PC-9 (cell line): Measurements from ENCODE around the gene CLCN3. TPM values are rescaled to one million over a fixed set of nuclear protein-coding genes. Genes with fewer than 3 reads are reported as not detected.

ENCODE experiments used
- BruUV-seq: library from RNA; stranded (reverse); fragments of 400-500 nt; replicated peaks from 2 replicates; lab custom pipeline; 2021; lab: Mats Ljungman, UMichigan
- CTCF ChIA-PET: fragments of 300-600 bp; sonication (Branson Sonifier 250); formaldehyde crosslinking; loops from one replicate; lab custom pipeline; 2022; ENCODE audit warnings: antibody characterized with exemption; lab: Charles Lee
- POLR2A ChIA-PET: fragments of 300-600 bp; sonication (Branson Sonifier 250); formaldehyde crosslinking; loops from one replicate; lab custom pipeline; 2022; ENCODE audit warnings: antibody characterized with exemption; ENCODE audit not compliant: unreplicated experiment; lab: Charles Lee
- DNase-seq, 2 experiments: peaks; one replicate each; pipeline versions ENCODE4 v3.0.0 to v3.0.0-alpha.2; 2015 to 2022; ENCODE audit warnings: mixed read lengths in 1 of 2
- H2AFZ ChIP-seq: fragments of 200-600 bp; sonication (generic); 2 replicates; pipeline ENCODE4 v1.8.1; 2017; ENCODE audit warnings: antibody characterized with exemption
- H3F3A ChIP-seq: fragments of 200-600 bp; sonication (generic); 2 replicates; pipeline ENCODE4 v1.8.1; 2017; ENCODE audit warnings: antibody characterized with exemption, mild to moderate bottlenecking, low read depth; ENCODE audit not compliant: insufficient read depth
- H3K27ac ChIP-seq: fragments of 200-600 bp; sonication (generic); 2 replicates; pipeline ENCODE4 v1.6.1; 2016; ENCODE audit warnings: mixed run types
- H3K27me3 ChIP-seq: fragments of 200-600 bp; sonication (generic); 2 replicates; pipeline ENCODE4 v1.6.1; 2016; ENCODE audit warnings: low read depth, mixed run types; ENCODE audit not compliant: insufficient read depth
- H3K36me3 ChIP-seq: fragments of 200-600 bp; sonication (generic); 2 replicates; pipeline ENCODE4 v1.6.1; 2016; ENCODE audit warnings: low read depth, mixed run types
- H3K4me1 ChIP-seq: fragments of 200-600 bp; sonication (generic); replicated peaks from 2 replicates; pipeline ENCODE4 v1.6.1; 2016; ENCODE audit warnings: mixed run types; ENCODE audit not compliant: insufficient read depth
- H3K4me2 ChIP-seq: fragments of 200-600 bp; sonication (generic); 2 replicates; pipeline ENCODE4 v1.6.1; 2017; ENCODE audit warnings: mixed run types
- H3K4me3 ChIP-seq: fragments of 200-600 bp; sonication (generic); 2 replicates; pipeline ENCODE4 v1.6.1; 2016; ENCODE audit warnings: mixed run types
- H3K79me2 ChIP-seq: fragments of 200-600 bp; sonication (generic); 2 replicates; pipeline ENCODE4 v1.6.1; 2017; ENCODE audit warnings: low read depth, mixed run types
- H3K9me2 ChIP-seq: fragments of 200-600 bp; sonication (generic); 2 replicates; pipeline ENCODE4 v1.8.1; 2017; ENCODE audit warnings: mild to moderate bottlenecking; ENCODE audit not compliant: insufficient read depth
- H3K9me3 ChIP-seq: fragments of 200-600 bp; sonication (generic); 2 replicates; pipeline ENCODE4 v1.8.1; 2016; ENCODE audit warnings: low read depth; ENCODE audit not compliant: insufficient read depth
- H4K20me1 ChIP-seq: fragments of 200-600 bp; sonication (generic); 2 replicates; pipeline ENCODE4 v1.8.1; 2017; ENCODE audit not compliant: insufficient read depth
- EZH2 ChIP-seq: fragments of 200-600 bp; sonication (generic); IDR thresholded peaks from 2 replicates; pipeline ENCODE4 v1.8.0; 2017; ENCODE audit warnings: antibody characterized with exemption, low read depth
- intact Hi-C: fragments of 100-400 bp; cut with micrococcal nuclease; formaldehyde crosslinking; loops from one replicate; pipeline ENCODE4 v1.10.0; 2022; ENCODE audit not compliant: unreplicated experiment
- total RNA-seq: library from RNA; stranded (reverse); gene quantifications from 2 replicates; pipeline ENCODE4 v1.2.3, GENCODE V29; 2021
- TF ChIP-seq, protein P1 (sequence below): fragments of 200-600 bp; sonication (generic); conservative IDR thresholded peaks from 2 replicates; pipeline ENCODE4 v1.6.1; 2017; ENCODE audit warnings: mixed run types, antibody characterized with exemption, mild to moderate bottlenecking, moderate library complexity

CLCN3 gene
- total RNA-seq, 1 experiment from 2014 or later, result 51.6 TPM

DNA sequence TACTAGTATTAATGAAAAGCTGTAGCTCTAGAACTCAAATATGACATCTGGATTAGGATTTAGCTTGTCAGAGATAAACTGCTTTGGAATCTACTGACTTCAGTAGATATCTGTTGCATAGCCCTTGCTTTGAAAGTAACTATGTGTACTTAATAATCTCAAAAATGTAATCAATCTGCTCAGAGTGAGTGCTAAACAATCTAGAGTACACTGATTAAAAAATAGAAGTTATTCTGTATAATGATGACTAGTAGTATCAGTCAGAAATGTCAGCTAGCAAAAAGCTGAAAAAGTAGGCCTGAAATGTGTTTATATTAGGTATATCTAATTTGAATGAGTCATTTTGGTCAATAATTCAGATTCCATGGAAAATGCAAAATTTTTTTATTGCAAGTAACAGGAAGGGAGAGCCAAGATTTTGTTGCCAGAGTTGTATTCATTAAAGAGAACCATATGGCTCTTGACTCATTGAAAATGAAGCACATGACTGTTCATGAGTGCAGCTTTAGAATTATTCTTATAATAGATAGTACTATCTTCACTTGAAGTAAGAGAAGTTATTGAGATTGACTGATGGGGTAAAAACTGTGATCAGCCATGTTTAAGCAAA, 20.0 kb downstream of the CLCN3 start:
- ChIA-PET POLR2A (no interaction called here), CTCF (no interaction called here)
- intact Hi-C loops, result no loop called here
- peaks cover 4% of the 10 kb centered on the region; the same call in 1 of the 2 replicates for H3K79me2 ChIP-seq
- no peak overlapping the region for H2AFZ ChIP-seq
- no peak overlapping the region for H3K27ac ChIP-seq
- H3K36me3 ChIP-seq, result peaks cover 7% of the 10 kb centered on the region; the same call in 1 of the 2 replicates
- no peaks in the 10 kb centered on the region for H3K9me3 ChIP-seq
- H3K4me3 ChIP-seq, result no peak overlapping the region
- no TSS peak for BruUV-seq
- H4K20me1 ChIP-seq, result no peaks in the 10 kb centered on the region
- peaks cover 3% of the 10 kb centered on the region for H3K4me1 ChIP-seq
- no peak overlapping the region for H3K4me2 ChIP-seq
- no peaks in the 10 kb centered on the region for H3F3A ChIP-seq
- no peak for TF ChIP-seq EZH2
- TF ChIP-seq, protein P1, sequence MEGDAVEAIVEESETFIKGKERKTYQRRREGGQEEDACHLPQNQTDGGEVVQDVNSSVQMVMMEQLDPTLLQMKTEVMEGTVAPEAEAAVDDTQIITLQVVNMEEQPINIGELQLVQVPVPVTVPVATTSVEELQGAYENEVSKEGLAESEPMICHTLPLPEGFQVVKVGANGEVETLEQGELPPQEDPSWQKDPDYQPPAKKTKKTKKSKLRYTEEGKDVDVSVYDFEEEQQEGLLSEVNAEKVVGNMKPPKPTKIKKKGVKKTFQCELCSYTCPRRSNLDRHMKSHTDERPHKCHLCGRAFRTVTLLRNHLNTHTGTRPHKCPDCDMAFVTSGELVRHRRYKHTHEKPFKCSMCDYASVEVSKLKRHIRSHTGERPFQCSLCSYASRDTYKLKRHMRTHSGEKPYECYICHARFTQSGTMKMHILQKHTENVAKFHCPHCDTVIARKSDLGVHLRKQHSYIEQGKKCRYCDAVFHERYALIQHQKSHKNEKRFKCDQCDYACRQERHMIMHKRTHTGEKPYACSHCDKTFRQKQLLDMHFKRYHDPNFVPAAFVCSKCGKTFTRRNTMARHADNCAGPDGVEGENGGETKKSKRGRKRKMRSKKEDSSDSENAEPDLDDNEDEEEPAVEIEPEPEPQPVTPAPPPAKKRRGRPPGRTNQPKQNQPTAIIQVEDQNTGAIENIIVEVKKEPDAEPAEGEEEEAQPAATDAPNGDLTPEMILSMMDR, result no peak
- DNase-seq, result no peak
- no peaks in the 10 kb centered on the region for H3K27me3 ChIP-seq
- no peaks in the 10 kb centered on the region for H3K9me2 ChIP-seq

DNA sequence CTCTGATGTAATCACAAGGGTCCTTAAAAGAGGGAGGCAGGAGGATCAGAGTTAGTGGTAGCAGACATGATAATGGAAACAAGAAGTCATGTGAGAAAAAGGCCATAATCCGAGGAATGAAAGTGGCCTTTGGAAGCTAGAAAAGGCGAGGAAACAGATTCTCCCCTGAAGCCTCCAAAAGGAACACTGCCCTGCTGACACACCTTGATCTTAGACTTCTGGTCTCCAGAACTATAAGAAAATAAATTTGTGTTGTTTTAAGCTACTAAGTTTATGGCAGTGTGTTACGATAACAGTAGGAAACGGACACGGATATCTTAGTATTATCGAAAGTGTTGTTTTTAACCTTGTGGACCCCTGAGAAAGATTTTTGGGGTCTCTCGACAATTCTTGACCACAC, 24.4 kb downstream of the CLCN3 start:
- Histone ChIP-seq H3F3A (no peaks in the 10 kb centered on the region), H3K27ac (no peak overlapping the region), H3K36me3 (no peaks in the 10 kb centered on the region), H2AFZ (no peak overlapping the region), H3K4me3 (no peak overlapping the region), H4K20me1 (no peaks in the 10 kb centered on the region), H3K27me3 (no peaks in the 10 kb centered on the region), H3K79me2 (no peaks in the 10 kb centered on the region), H3K4me2 (no peak overlapping the region), H3K9me2 (no peaks in the 10 kb centered on the region), H3K9me3 (no peaks in the 10 kb centered on the region), H3K4me1 (no peaks in the 10 kb centered on the region)
- TF ChIP-seq EZH2, result no peak
- TF ChIP-seq, protein P1, result no peak
- ChIA-PET CTCF (no interaction called here), POLR2A (no interaction called here)
- intact Hi-C loops, result no loop called here
- no TSS peak for BruUV-seq
- no peak for DNase-seq

DNA sequence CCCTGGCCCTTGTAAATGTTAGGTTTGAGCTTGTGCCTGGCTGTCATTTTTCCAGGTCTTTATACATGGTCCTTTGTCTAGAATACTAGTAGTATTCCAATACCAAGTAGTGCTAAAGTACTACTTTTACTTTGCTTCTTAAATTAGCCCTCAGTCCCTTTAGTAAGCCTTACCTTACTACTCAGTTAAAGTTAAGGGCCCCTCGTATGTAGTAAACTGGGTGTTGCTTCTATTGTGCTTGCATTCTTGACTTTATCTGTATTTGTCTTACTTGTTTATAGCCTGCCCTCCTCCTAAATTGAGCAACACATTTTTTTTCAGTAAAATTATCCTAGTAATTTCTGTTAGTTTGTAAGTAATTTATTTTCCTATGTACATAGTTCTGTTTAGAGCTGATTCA, 25.2 kb downstream of the CLCN3 start:
- BruUV-seq, result no TSS peak
- CTCF ChIA-PET, result no interaction called here
- TF ChIP-seq, protein P1, result no peak
- no peak for TF ChIP-seq EZH2
- POLR2A ChIA-PET, result no interaction called here
- H3F3A ChIP-seq, result no peaks in the 10 kb centered on the region
- DNase-seq, result no peak
- no peaks in the 10 kb centered on the region for H3K36me3 ChIP-seq
- no peak overlapping the region for H3K4me2 ChIP-seq
- H3K4me1 ChIP-seq, result no peaks in the 10 kb centered on the region
- no peaks in the 10 kb centered on the region for H3K27me3 ChIP-seq
- H4K20me1 ChIP-seq, result no peaks in the 10 kb centered on the region
- no peaks in the 10 kb centered on the region for H3K9me3 ChIP-seq
- no peak overlapping the region for H2AFZ ChIP-seq
- intact Hi-C loops, result no loop called here
- no peak overlapping the region for H3K4me3 ChIP-seq
- no peak overlapping the region for H3K27ac ChIP-seq
- no peaks in the 10 kb centered on the region for H3K79me2 ChIP-seq
- no peaks in the 10 kb centered on the region for H3K9me2 ChIP-seq
